Measurements from ENCODE around the gene SGSM2. TPM values are rescaled to one million over a fixed set of nuclear protein-coding genes. Genes with fewer than 3 reads are reported as not detected.

Gene SGSM2
- total RNA-seq, 1 donor from 2014 or later, result 127 TPM

GRCh38 chr17:2299136-2299535 lies 38.2 kb upstream of the SGSM2 start:
- peaks cover 31% of the 10 kb centered on the region for H3K36me3 Mint-ChIP-seq (ENCODE audit: insufficient read depth)
- H3K4me1 Mint-ChIP-seq (ENCODE audit: low read depth), result peaks cover 18% of the 10 kb centered on the region
- no peaks in the 10 kb centered on the region for H3K9me3 Mint-ChIP-seq (ENCODE audit: low read depth)
- H3K27ac Mint-ChIP-seq, result no peak overlapping the region
- H3K27me3 Mint-ChIP-seq, result no peaks in the 10 kb centered on the region
- no peak for TF ChIP-seq CTCF (IDR thresholded peaks at IDR 0.05; ENCODE audit: unreplicated experiment)
- DNase-seq (ENCODE audit: low spot score, unreplicated experiment), result no peak
- no peak overlapping the region for H3K4me3 Mint-ChIP-seq (ENCODE audit: low read depth)

- no peak for DNase-seq (ENCODE audit: low spot score, unreplicated experiment)
- peaks cover 18% of the 10 kb centered on the region for H3K4me1 Mint-ChIP-seq (ENCODE audit: low read depth)
- no peak overlapping the region for H3K4me3 Mint-ChIP-seq (ENCODE audit: low read depth)
- H3K36me3 Mint-ChIP-seq (ENCODE audit: insufficient read depth), result peaks cover 26% of the 10 kb centered on the region
- no peaks in the 10 kb centered on the region for H3K27me3 Mint-ChIP-seq
- no peaks in the 10 kb centered on the region for H3K9me3 Mint-ChIP-seq (ENCODE audit: low read depth)
- H3K27ac Mint-ChIP-seq, result no peak overlapping the region
- no peak for TF ChIP-seq CTCF (IDR thresholded peaks at IDR 0.05; ENCODE audit: unreplicated experiment)
Observed at GRCh38 chr17:2299756-2300155, 37.5 kb upstream of the SGSM2 start.

GRCh38 chr17:2302778-2303203 lies 34.5 kb upstream of the SGSM2 start:
- H3K36me3 Mint-ChIP-seq (ENCODE audit: insufficient read depth), result peaks cover 11% of the 10 kb centered on the region
- H3K27me3 Mint-ChIP-seq, result no peaks in the 10 kb centered on the region
- H3K27ac Mint-ChIP-seq, result peak overlapping the region; percentile 96
- no peak for TF ChIP-seq CTCF (IDR thresholded peaks at IDR 0.05; ENCODE audit: unreplicated experiment)
- no peaks in the 10 kb centered on the region for H3K9me3 Mint-ChIP-seq (ENCODE audit: low read depth)
- DNase-seq (ENCODE audit: low spot score, unreplicated experiment), result no peak
- peaks cover 9% of the 10 kb centered on the region for H3K4me1 Mint-ChIP-seq (ENCODE audit: low read depth)
- peak overlapping the region; percentile 87 for H3K4me3 Mint-ChIP-seq (ENCODE audit: low read depth)

- Mint-ChIP-seq H3K36me3 (ENCODE audit: insufficient read depth) (peaks cover 11% of the 10 kb centered on the region), H3K27ac (peak within 1 kb of the TSS; percentile 96), H3K27me3 (no peaks in the 10 kb centered on the region), H3K4me1 (ENCODE audit: low read depth) (peaks cover 9% of the 10 kb centered on the region), H3K9me3 (ENCODE audit: low read depth) (no peaks in the 10 kb centered on the region), H3K4me3 (ENCODE audit: low read depth) (peak within 1 kb of the TSS; percentile 87)
- no peak for TF ChIP-seq CTCF (IDR thresholded peaks at IDR 0.05; ENCODE audit: unreplicated experiment)
- DNase-seq (ENCODE audit: low spot score, unreplicated experiment), result peak; percentile 87
Observed at GRCh38 chr17:2303204-2304188, 33.8 kb upstream of the SGSM2 start, which contains the start of the genes SMG6 and SRR. Gene SMG6 (minus strand): TSS chr17:2303785. CDS start chr17:2303720, 65 bp downstream. Gene SRR (plus strand): TSS chr17:2303950. CDS start chr17:2315561, 11,611 bp downstream.

GRCh38 chr17:2304931-2305330 lies 32.4 kb upstream of the SGSM2 start:
- Mint-ChIP-seq H3K9me3 (ENCODE audit: low read depth) (no peaks in the 10 kb centered on the region), H3K4me3 (ENCODE audit: low read depth) (peak overlapping the region; percentile 61), H3K36me3 (ENCODE audit: insufficient read depth) (peaks cover 6% of the 10 kb centered on the region), H3K4me1 (ENCODE audit: low read depth) (peaks cover 11% of the 10 kb centered on the region), H3K27ac (peak overlapping the region; percentile 25), H3K27me3 (no peaks in the 10 kb centered on the region)
- TF ChIP-seq CTCF (IDR thresholded peaks at IDR 0.05; ENCODE audit: unreplicated experiment), result no peak
- no peak for DNase-seq (ENCODE audit: low spot score, unreplicated experiment)
